ENCODE data around the gene SMTNL1. TPM values are rescaled to one million over a fixed set of nuclear protein-coding genes. Genes with fewer than 3 reads are reported as not detected.

The SMTNL1 gene
- total and polyA plus RNA-seq, 9 of the 15 experiments (the other 6 are each of a cell fraction or from before 2014, with no cell fraction given), result not detected

- no peak for TF ChIP-seq ZNF79 (CRISPR knock-in tag; IDR thresholded peaks at IDR 0.05; ENCODE audit: low read depth)
- no peak for TF ChIP-seq CHAMP1 (IDR thresholded peaks at IDR 0.05)
- TF ChIP-seq ESRRA (IDR thresholded peaks at IDR 0.05; ENCODE audit: borderline replicate concordance, low read depth), result peak; percentile 100
- TF ChIP-seq EGR1 (conservative IDR thresholded peaks at IDR 0.05), result no peak
- TF ChIP-seq TOE1 (IDR thresholded peaks at IDR 0.05; ENCODE audit: borderline replicate concordance), result no peak; the same call in 1 of the 2 replicates
- TF ChIP-seq TOE1 (CRISPR knock-in tag; IDR thresholded peaks at IDR 0.05; ENCODE audit: borderline replicate concordance, low read depth), result no peak
- no peak for TF ChIP-seq RFX7 (CRISPR knock-in tag; IDR thresholded peaks at IDR 0.05)
- TF ChIP-seq ZNF133 (CRISPR knock-in tag; IDR thresholded peaks at IDR 0.05), result no peak
- TF ChIP-seq ZNF431 (CRISPR knock-in tag; IDR thresholded peaks at IDR 0.05), result no peak
- no peak for TF ChIP-seq CBFA2T2 (conservative IDR thresholded peaks at IDR 0.05)
- TF ChIP-seq POLR2AphosphoS2 (IDR thresholded peaks at IDR 0.05; ENCODE audit: low read length), result no peak
- TF ChIP-seq PRMT5 (CRISPR knock-in tag; IDR thresholded peaks at IDR 0.05), result no peak
- TF ChIP-seq ZNF584 (CRISPR knock-in tag; IDR thresholded peaks at IDR 0.05; ENCODE audit: low read depth), result no peak
- no peak for TF ChIP-seq ELF2 (CRISPR knock-in tag; IDR thresholded peaks at IDR 0.05)
- peak; percentile 3; the same call in 1 of the 2 replicates for TF ChIP-seq TAL1 (IDR thresholded peaks at IDR 0.05)
- no peak for TF ChIP-seq ZNF165 (CRISPR knock-in tag; IDR thresholded peaks at IDR 0.05; ENCODE audit: borderline replicate concordance)
- TF ChIP-seq TSHZ1 (CRISPR knock-in tag; IDR thresholded peaks at IDR 0.05), result no peak
- no peak for TF ChIP-seq ZNF639 (CRISPR knock-in tag; conservative IDR thresholded peaks at IDR 0.05 in 1 of 2, IDR thresholded peaks at IDR 0.05 in 1 of 2)
- TF ChIP-seq PTBP1 (IDR thresholded peaks at IDR 0.05; ENCODE audit: low read depth, low read length), result peak; percentile 95
- no peak for TF ChIP-seq E2F8 (IDR thresholded peaks at IDR 0.05; ENCODE audit: low read depth, partially characterized antibody)
Measured at GRCh38 chr11:57530215-57530595, 7.2 kb upstream of the SMTNL1 start (continued).

Measured in K562 (cell line).